ENCODE results near the gene A2M.

GRCh38 chr12:9073076-9073475, 42.6 kb downstream of the A2M start:
- TF ChIP-seq POLR2A (IDR thresholded peaks at IDR 0.05): no peak
- no peak for TF ChIP-seq CTCF (IDR thresholded peaks at IDR 0.05 in 8 of 11, conservative IDR thresholded peaks at IDR 0.05 in 3 of 11)
- no peak for TF ChIP-seq POLR2AphosphoS5 (IDR thresholded peaks at IDR 0.05)

Measured in spleen (tissue), 7 donors.